Skeletal muscle cell (primary cell): ENCODE data around the gene MAPK12.

Experiments
- DNase-seq: peaks from one replicate; pipeline ENCODE4 v3.0.0-alpha.2; 2010; ENCODE audit warnings: low read depth
- H3K4me3 ChIP-seq: 2 replicates; pipeline ENCODE4 v1.5.1; 2011; ENCODE audit warnings: low read depth, mild to moderate bottlenecking, control low read depth, low read length, moderate library complexity

Gene MAPK12

DNA sequence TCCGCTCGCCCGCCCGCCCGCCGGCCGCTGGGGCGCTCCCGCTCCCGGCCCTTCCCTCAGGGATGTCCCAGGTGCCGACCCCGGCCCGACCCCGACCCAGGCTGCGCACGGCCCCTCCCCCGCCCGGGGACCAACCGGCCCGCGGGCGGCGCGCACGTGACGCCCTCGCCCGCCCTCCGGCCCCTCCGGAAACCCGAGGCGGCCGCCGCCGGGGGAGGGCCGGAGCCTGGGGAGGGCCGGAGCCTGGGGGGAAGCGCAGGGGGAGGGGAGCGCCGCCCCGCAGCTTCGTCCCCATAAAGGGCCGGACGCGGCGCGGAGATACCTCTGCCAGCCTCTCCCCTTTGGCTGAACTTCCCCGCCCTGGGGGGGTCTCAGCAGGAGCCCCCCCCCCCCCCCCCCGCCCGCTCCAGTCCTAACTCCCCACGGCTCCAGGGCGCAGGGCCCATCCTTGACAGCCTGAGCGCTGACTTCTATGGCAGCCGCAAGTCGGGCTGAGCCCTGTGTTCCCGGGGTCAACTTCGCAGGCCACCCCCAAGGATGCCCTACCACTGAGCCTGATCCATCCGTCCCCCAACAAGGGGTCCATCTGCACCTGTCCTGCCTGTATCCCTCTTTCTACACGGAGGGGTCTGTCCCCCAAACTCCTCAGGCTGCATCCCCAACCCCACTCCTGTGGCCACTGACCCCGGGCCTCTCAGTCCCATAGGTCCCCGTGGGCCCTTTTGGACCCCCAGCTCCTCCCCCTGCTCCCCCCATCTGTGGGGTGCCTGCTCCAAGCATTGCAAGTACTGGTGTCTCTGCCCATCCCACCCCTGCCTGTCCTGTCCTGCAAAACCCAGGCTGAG lies at the start of gene MAPK12:
MAPK12 (minus strand) TSS at position 69 of the 845 bp plus-strand sequence. CDS start 174 bp downstream, outside the sequence.
- H3K4me3 ChIP-seq: peak within 1 kb of the TSS; percentile 56
- DNase-seq: no peak

DNA sequence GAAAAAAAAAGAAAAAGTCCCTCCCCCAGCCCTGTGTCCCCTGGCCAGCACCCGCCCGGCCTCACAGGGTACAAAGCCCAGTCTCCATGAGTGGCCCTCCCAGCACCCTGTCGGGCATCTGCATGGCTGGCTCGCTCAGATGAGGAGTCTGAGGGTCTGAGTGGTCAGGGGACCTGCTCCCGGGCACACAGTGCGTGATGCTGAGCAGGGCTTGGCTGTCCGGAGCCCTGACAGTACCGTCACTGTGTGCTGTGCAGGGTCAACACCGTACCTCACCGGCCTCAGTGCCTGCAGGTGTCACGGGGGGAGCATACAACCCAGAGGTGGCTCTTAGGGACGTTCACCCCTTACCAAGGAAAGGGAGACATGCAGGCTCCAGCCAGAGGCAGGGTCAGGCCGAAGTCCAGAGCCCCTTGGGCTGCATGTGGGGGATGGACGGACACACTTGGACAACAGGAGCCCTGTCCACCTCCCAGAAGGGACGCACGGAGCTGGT lies 49.5 kb upstream of the MAPK12 start:
- no peak overlapping the region for H3K4me3 ChIP-seq

GRCh38 chr22:50310031-50310722 lies 48.7 kb upstream of the MAPK12 start:
- H3K4me3 ChIP-seq: no peak overlapping the region
- DNase-seq: no peak

More for the DNA sequence above, 49.5 kb upstream of the MAPK12 start:
- no peak for DNase-seq

- DNase-seq: no peak
- no peak overlapping the region for H3K4me3 ChIP-seq
Observed at GRCh38 chr22:50309601-50309991, 48.1 kb upstream of the MAPK12 start.

GRCh38 chr22:50308986-50309600 lies 47.6 kb upstream of the MAPK12 start:
- H3K4me3 ChIP-seq: no peak overlapping the region
- no peak for DNase-seq

GRCh38 chr22:50308597-50308935 lies 47.1 kb upstream of the MAPK12 start:
- no peak overlapping the region for H3K4me3 ChIP-seq
- DNase-seq: no peak

DNA sequence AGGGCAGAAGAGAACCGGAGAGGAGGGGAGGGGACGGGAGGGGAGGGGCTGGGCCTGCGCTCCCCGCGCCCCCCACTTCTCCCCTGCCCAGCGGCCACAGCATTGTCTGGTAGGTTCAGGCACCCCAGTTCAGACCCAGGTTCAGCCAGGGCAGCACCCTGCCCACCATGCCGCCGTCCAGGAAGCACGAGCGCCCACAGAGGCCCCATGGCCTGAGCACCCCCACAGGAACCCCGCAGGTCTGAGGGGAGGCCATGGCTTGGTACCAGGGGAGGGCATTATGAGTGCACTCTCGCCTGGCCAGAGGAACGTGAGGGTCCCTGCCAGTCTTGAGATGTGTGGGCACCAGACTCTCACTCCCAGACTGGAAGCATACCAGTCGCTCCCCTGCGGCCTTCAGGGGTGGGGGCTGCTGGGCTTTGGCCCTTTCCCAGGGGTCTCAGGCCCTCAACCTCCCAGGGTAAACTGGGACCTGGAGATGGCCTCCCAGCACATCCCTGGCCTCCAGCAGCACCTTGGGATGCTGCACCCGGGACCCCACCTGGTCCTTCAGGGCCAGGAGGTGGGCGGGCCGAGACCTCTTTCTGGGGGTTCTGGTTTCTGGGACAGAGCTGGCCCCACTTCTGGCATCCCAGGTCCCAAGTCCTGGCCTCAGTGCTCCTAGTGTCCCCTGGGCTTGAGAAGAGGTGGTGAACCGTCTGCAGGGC lies 46.6 kb upstream of the MAPK12 start:
- no peak overlapping the region for H3K4me3 ChIP-seq
- DNase-seq: no peak

DNA sequence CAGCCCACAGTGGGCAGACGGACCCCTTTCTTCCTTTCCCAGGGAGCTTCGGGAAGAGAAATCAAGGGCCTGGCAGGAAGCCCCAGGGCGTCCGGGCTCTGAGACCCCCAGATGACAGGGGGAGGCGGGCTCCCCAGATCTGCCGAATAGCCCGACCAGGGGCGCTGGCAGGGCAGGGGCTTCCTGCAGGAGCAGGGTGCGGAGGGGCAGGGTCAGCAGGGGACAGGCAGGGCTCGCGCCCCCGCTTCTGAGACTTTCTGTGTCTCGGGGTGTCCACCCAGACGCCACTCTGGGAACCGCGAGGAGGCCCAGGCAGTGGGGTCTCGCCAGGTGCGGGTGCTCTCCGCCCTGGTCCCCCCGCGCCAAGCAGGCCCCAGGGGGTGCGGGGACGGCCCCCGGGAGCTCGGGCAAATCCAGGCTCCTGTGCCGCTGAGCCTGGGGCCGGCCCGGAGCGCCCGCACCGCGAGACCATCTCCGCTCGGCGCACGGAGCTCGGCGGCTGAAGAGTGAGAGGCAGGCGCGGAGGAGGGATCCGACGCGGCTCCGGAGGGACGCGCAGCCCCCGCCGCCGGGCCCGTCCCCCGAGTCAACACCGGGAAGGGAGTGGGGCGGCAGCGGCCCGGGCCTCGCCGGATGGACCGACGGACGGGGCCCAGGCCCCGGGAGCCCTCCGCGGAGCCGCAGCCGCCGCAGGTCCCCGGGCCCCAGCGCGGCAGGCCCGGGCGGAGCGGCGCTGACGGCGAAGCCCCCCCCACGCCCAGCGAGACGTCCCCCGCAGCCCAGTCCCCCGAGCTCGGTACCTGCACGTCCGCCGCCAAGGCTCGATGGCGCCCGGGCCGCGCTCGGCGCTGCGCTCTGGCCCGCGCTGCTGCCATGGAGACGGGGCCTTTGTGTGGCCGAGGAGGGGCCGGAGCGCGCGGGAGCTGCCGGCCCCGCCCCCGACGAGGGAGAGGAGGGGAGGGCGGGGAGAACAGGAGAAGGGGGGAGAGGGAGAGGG lies 45.6 kb upstream of the MAPK12 start, which contains the start of gene PLXNB2:
PLXNB2 (minus strand) TSS at position 894 of the 997 bp plus-strand sequence. CDS start 17,062 bp downstream, outside the sequence.
- no peak for DNase-seq

DNA sequence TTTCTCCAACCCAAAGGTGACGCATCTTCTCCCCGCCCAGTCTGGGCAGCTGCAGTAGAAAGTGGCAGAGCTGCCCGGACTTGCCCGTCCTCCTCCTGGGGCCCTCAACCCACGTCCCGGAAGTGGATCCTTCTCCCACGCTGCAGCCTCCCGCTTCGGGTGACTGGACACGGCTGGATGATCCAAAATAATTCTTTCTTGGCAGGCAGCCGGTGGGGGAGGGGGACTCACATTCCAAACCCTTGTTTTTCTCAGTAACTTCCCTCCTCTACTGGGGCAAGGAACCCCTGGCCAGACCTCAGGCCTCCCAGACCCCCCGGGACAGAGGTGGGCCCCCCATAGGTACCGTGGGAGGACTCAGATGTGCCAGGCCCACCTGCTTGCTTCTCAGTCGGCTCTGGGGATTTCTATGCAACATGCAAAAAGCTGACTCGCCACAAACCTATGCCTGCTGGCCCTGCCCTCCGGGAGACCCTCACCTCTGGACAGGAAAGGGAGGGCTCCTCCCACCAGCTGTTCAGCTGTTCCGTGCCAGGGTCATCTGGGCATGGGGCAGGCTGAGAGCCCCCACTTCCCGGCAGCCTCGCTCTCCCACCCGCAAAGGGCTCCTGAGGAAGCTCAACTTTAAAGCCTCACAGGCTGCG lies 44.6 kb upstream of the MAPK12 start:
- peak; percentile 88 for DNase-seq
- H3K4me3 ChIP-seq: peak overlapping the region; percentile 96

More for the DNA sequence above, 45.6 kb upstream of the MAPK12 start, which contains the start of gene PLXNB2:
- H3K4me3 ChIP-seq: peak within 1 kb of the TSS; percentile 96

DNA sequence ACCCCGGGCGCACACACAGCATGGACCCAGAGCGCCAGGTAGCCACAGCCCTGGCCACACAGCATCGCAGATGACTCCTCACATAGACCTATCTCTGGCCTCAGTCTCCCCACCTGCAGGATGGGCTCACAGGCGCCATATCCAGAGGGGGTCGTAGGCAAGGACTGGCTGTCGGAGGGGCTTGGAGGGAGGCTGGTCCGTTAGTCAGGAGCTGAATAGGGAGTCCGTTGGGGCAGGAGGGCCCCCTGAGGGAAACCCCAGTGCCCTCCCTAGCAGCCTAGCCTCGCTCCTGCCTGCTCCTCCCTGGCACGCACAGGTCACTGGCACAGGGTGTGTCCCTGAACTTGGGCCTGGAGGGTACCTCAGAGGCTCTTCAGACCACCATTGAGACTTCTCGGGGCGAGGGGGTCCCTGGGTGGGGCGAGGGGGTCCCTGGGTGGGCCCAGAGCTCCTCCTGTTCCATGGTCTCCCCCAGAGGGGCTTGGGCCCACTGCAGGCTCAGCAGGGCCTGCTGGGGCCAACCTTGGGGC lies 44.0 kb upstream of the MAPK12 start:
- DNase-seq: no peak
- peak overlapping the region; percentile 96 for H3K4me3 ChIP-seq

DNA sequence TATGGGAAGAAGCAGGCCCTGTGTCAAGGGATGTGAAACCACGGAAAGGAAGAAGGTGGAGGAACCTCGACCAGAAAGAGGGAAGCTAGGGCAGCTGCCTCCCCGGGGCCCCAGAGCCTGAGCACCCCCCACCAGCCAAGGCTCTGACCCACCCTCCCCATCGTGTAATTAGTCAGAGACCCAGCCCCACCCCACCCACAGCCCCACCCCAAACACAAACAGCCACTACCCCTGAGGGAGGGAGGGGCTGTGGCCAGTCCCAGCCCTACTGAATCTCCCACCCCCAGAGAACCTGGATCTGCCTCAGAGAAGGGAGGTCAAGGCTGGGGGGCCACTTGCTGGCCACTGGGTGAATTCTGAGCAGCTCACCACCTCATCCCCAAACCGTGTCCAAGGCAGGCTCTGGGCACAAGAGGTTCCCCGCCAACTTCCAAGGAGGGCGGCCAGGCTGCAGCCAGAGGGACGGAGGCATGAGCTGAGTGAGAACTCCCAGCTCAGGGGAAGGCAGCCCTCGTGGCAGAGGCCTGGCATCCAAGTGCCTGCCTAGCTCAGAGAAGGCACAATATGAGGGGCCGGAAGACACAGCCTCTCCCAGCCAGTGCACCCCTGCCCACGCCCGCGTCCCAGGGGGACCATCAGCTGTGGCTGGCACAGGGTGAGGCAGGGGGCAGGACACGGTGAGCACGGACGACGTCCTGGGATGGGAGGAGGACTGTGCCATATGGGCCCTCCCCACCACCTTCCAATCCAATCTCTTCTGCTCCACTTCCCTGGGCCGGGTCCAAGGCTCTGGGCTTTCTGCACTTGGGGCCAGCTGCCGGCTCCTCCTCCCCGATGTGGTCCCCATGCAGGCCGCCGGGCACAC lies 43.3 kb upstream of the MAPK12 start:
- DNase-seq: no peak
- H3K4me3 ChIP-seq: peak overlapping the region; percentile 96

- no peak for DNase-seq
- no peak overlapping the region for H3K4me3 ChIP-seq
Observed at GRCh38 chr22:50303848-50304527, 42.5 kb upstream of the MAPK12 start.

DNA sequence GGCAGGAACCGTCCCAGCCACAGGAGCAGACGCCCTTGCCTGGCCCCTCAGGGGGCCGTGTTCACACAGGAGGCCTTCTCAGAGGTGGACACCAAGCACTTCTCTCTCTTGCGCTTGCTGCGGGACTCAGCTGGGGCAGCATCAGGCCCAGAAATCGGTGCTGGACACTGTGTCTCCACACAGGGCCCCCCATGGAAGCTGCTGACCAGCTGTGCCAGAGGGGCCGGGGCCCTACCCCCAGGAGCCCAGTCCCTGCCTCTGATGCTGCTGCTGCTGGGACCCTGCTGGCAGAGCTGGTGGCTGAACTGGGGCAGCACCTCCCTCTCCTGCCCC lies 42.0 kb upstream of the MAPK12 start:
- DNase-seq: no peak
- H3K4me3 ChIP-seq: no peak overlapping the region

DNA sequence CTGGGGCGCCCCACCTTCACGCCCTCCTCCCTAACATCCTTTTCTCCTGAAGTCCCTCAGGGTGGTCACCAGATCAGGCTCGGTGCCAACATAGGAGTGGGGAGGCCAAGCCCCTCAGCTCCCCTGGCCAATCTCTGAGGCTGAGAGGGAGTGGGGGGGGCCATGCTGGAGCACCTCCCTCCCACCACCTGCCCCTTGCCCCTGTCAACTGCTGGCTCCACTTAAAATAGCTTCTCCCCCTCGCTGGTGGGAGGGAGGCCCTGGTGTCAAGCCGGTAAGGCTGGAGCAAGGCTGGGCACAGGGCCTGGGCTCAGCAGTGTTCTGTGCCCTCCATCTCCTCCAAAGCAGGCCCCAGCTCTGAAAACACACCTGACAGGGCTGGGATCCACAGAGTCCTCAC lies 41.1 kb upstream of the MAPK12 start:
- H3K4me3 ChIP-seq: no peak overlapping the region
- no peak for DNase-seq

- no peak for DNase-seq
Observed at GRCh38 chr22:50302041-50302541, 40.6 kb upstream of the MAPK12 start.

DNA sequence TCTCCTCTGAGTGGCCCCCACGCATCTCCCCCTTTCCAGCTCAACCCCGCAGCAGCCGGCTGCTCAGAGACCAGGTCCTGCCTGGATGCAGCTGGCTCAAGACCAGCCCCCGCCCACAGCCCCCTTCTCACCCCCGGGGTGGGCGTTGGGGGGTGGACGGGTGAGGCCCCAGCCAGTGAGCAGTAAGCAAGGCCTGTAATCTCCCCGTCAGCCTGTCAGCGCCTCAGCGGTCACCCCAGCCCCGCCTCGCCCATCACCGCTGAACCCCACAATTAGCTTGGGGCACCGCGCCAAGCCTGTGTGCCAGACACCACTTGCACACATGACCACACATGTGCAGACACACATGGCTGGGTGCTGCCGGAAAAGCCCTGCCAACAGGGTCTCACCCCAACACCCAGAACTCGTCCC lies 40.1 kb upstream of the MAPK12 start:
- DNase-seq: no peak

More at GRCh38 chr22:50302041-50302541, 40.6 kb upstream of the MAPK12 start:
- no peak overlapping the region for H3K4me3 ChIP-seq

More for the DNA sequence above, 40.1 kb upstream of the MAPK12 start:
- H3K4me3 ChIP-seq: peak overlapping the region; percentile 1
